Adrenal gland (tissue), 12 donors: Measurements from ENCODE around the gene TDRD7. TPM values are rescaled to one million over a fixed set of nuclear protein-coding genes. Genes with fewer than 3 reads are reported as not detected.

Source experiments
- DNase-seq, 7 donors: peaks; one replicate each; pipeline ENCODE4 v3.0.0-alpha.2; 2019 to 2020
- H3K27ac ChIP-seq, 5 donors: fragments of 200-600 bp; sonication (generic) in 4 of 5; 1 replicate in 3 of 5; 2 replicates in 2 of 5; pipeline versions ENCODE4 v1.5.1 to v1.8.0; 2016 to 2020; ENCODE audit warnings: mild to moderate bottlenecking in 1 of 5
- H3K27me3 ChIP-seq: fragments of 200-600 bp; 2 replicates; pipeline ENCODE4 v1.8.0; 2021
- H3K36me3 ChIP-seq, 2 donors: fragments of 200-600 bp; replicated peaks in 1 of 2; 1 replicate in 1 of 2; 2 replicates in 1 of 2; pipeline versions ENCODE4 v1.5.1 to v1.8.0; 2018 to 2022
- H3K4me1 ChIP-seq, 2 donors: fragments of 200-600 bp; replicated peaks in 1 of 2; 1 replicate in 1 of 2; 2 replicates in 1 of 2; pipeline versions ENCODE4 v1.5.1 to v1.8.0; 2018 to 2021
- H3K4me3 ChIP-seq, 4 donors: fragments of 200-600 bp; sonication (generic) in 3 of 4; one replicate each; pipeline ENCODE4 v1.5.1; 2016 to 2018
- H3K9me3 ChIP-seq, 3 donors: fragments of 200-600 bp; sonication (generic) in 1 of 3; replicated peaks in 1 of 3; 1 replicate in 2 of 3; 2 replicates in 1 of 3; pipeline versions ENCODE4 v1.5.1 to v1.8.0; 2016 to 2021
- POLR2A ChIP-seq, 2 donors: fragments of 450-650 bp; IDR thresholded peaks; one replicate each; pipeline ENCODE4 v1.6.1; 2017; ENCODE audit warnings: antibody characterized with exemption in 2 of 2, mild to moderate bottlenecking in 2 of 2, moderate library complexity in 1 of 2
- WGBS, 4 donors: extraction: QIAGEN DNeasy Blood & Tissue Kit in 2 of 4; methylation state at CpG; one replicate each; pipeline versions ENCODE4 v1.1.5 to v1.1.7; 2013 to 2017; 5-methylcytosine and 5-hydroxymethylcytosine counted together
- intact Hi-C, 2 donors: fragments of 100-400 bp; cut with DNase I; formaldehyde crosslinking; loops; one replicate each; pipeline versions ENCODE4 v1.14.1 to v1.15.0; 2022 to 2023
- polyA plus RNA-seq, 3 donors: library from polyadenylated mRNA; stranded (reverse); fragments of 200-250 nt in 2 of 3; fragments of 350-450 nt in 1 of 3; fragmentation: Illumina TruSeq in 1 of 3; extraction: RNeasy Lipid Tissue Mini Kit (QIAGEN cat#74804) in 1 of 3; gene quantifications; one replicate each; pipeline ENCODE4 v1.2.3, GENCODE V29; 2013 to 2014
- total RNA-seq, 9 donors: library from RNA; depleted of rRNA in 4 of 9; stranded (reverse); fragments of >200 nt in 4 of 9; fragments of 120-200 nt in 1 of 9; fragmentation: NEBNext Ultra II Directional in 1 of 9; extraction: Animal tissue kit (Norgen Biotek cat#: 25700) in 1 of 9; gene quantifications; one replicate each; pipeline versions ENCODE4 v1.1.0 to v1.2.4, GENCODE V29; 2013 to 2023
- TF ChIP-seq, protein P1 (sequence below), 6 experiments: fragments of 450-650 bp in 4 of 6; fragments of 200-600 bp in 2 of 6; sonication (generic) in 1 of 6; IDR thresholded peaks; 1 replicate in 5 of 6; 2 replicates in 1 of 6; pipeline versions ENCODE4 v1.5.1 to v1.8.0; 2016 to 2021; ENCODE audit warnings: antibody characterized with exemption in 6 of 6, mild to moderate bottlenecking in 2 of 6, moderate library complexity in 1 of 6
- donor health status: healthy with polysubstance abuse.
- donor health status: Bipolar disorder and iron deficiency.
- donor health status: DM: yes; HTN: yes; CAD: no.
- donor health status: DM: no; HTN: no; CAD: no.
- donor health status: DM: no; HTN: no; CAD: no.
- donor health status: DM: yes; HTN: yes; CAD: no.

Gene TDRD7
- total and polyA plus RNA-seq, 12 donors, result 5.2 to 13.3 (median 9.2) TPM

DNA sequence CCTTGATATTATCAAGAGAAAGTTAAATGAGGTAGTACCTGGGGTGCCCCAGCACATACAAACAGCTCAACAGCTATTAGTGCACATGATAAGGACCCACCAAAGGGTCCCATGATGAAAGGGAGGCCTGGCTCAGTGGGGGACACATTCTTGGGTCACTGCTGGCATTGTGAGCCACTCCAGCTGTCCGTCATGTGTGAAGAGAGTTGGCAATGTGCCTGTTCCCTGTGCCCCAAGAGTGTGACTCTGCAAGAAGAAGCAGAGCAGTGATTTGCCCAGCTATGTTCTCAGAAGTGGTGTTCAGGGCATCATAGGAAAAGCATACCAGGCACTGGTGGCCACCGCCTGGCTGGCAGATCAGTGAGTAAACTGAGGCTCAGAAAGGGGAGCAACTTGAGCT, 37.1 kb upstream of the TDRD7 start:
- no peak for TF ChIP-seq POLR2A (IDR thresholded peaks at IDR 0.05)
- TF ChIP-seq, protein P1, sequence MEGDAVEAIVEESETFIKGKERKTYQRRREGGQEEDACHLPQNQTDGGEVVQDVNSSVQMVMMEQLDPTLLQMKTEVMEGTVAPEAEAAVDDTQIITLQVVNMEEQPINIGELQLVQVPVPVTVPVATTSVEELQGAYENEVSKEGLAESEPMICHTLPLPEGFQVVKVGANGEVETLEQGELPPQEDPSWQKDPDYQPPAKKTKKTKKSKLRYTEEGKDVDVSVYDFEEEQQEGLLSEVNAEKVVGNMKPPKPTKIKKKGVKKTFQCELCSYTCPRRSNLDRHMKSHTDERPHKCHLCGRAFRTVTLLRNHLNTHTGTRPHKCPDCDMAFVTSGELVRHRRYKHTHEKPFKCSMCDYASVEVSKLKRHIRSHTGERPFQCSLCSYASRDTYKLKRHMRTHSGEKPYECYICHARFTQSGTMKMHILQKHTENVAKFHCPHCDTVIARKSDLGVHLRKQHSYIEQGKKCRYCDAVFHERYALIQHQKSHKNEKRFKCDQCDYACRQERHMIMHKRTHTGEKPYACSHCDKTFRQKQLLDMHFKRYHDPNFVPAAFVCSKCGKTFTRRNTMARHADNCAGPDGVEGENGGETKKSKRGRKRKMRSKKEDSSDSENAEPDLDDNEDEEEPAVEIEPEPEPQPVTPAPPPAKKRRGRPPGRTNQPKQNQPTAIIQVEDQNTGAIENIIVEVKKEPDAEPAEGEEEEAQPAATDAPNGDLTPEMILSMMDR (IDR thresholded peaks at IDR 0.05), result no peak
- H3K36me3 ChIP-seq, result peaks cover 0 to 12% of the 10 kb centered on the region in 2 donors
- H3K4me1 ChIP-seq, result no peaks in the 10 kb centered on the region
- H3K27ac ChIP-seq, result no peak overlapping the region
- 83 to 98% (median 93%) methylated on average over 2 of the region's 2 CpGs for WGBS, 4 donors
- DNase-seq, result no peak
- H3K9me3 ChIP-seq, result no peaks in the 10 kb centered on the region
- intact Hi-C loops, result no loop called here
- H3K4me3 ChIP-seq, result no peak overlapping the region
- no peaks in the 10 kb centered on the region for H3K27me3 ChIP-seq

- intact Hi-C loops, result no loop called here
- peaks cover 0 to 12% of the 10 kb centered on the region in 2 donors for H3K36me3 ChIP-seq
- 81 to 89% (median 86%) methylated on average over 6 of the region's 6 CpGs for WGBS, 4 donors
- H3K4me3 ChIP-seq, result no peak overlapping the region
- TF ChIP-seq POLR2A (IDR thresholded peaks at IDR 0.05), result no peak
- TF ChIP-seq, protein P1 (IDR thresholded peaks at IDR 0.05), result no peak
- DNase-seq, result no peak
- H3K27me3 ChIP-seq, result no peaks in the 10 kb centered on the region
- H3K4me1 ChIP-seq, result no peaks in the 10 kb centered on the region
- no peaks in the 10 kb centered on the region for H3K9me3 ChIP-seq
- no peak overlapping the region for H3K27ac ChIP-seq
Observed at GRCh38 chr9:97376902-97377301, 35.0 kb upstream of the TDRD7 start.

DNA sequence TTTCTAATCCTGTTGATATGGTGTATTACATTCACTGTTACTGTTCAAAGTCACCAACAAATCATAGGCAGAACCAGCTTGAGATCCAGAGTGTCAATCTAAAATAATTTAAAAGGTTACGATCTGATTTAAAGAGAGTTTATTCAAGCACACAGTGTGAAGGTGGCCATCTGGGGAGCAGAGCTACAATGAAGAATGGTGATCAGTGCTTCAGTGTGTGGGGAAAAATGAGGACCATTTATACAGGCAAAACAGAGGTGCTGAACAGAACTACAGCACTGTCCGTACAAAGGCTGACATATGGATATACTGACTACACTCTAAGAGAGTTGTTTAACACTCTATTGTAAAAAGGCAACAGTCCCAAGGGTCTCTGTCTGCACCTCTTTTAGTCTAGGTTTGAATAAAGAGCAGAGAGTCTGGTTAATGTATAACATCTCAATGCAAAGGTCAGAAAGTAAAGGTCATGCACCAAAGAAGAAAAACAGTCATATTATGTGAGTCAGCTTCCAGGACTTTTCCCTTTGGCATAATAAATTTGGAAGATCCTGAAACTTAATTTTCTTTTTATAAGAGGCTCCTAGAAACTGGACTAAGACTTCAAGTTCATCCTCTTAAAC, 29.7 kb upstream of the TDRD7 start:
- TF ChIP-seq, protein P1 (IDR thresholded peaks at IDR 0.05), result no peak
- TF ChIP-seq POLR2A (IDR thresholded peaks at IDR 0.05), result no peak
- H3K4me1 ChIP-seq, result no peaks in the 10 kb centered on the region
- DNase-seq, result no peak
- H3K36me3 ChIP-seq, result no peaks in the 10 kb centered on the region
- WGBS, 4 donors, result 66 to 92% (median 81%) methylated on average over 2 of the region's 2 CpGs
- H3K27me3 ChIP-seq, result no peaks in the 10 kb centered on the region
- H3K4me3 ChIP-seq, result no peak overlapping the region
- intact Hi-C loops, result no loop called here
- H3K27ac ChIP-seq, result no peak overlapping the region
- H3K9me3 ChIP-seq, result no peaks in the 10 kb centered on the region

DNA sequence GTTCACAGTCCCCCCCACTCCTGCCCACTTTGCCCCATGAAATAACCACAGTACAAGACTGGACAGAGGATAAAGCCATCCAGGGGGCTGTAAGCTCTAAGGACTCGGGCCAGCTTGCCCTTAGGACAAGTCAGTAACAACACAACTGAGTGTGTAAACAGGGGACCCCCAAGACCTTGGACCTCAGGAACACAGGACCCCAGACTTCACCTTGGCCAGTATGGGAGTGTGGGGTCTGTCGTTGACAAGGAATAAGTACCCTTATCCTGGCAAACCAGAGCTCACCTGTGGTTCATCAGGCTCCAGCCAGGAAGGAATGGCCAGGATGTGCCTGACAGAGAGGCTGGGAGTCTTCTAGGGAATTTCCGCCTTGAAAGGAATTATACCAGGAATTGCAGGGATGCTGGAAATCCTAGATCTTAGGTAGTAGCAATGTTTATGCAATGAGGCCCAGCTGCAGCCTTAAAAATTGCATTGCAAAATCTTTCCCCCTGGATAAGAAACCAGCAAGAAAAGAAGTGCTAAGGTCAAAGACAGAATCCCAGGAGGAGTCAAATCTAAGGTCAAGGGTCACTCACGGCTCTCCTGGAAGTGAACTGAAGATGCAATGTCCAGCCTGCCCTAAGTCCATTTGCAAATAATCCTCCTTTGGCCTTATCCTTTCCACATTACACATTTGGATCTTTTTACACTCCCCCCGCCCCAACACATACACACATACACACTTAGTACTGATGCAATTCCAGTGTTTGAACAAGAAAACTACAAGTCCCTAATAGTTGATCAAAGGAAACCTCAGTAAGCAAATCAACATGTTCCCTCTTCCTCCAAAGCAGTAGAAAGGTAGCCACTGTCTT, 27.3 kb upstream of the TDRD7 start:
- no peak overlapping the region for H3K4me3 ChIP-seq
- 57 to 72% (median 71%) methylated on average over 4 to 5 of the region's 5 CpGs for WGBS, 4 donors
- H3K4me1 ChIP-seq, result no peaks in the 10 kb centered on the region
- no peaks in the 10 kb centered on the region for H3K9me3 ChIP-seq
- no peak overlapping the region for H3K27ac ChIP-seq
- intact Hi-C loops, result no loop called here
- TF ChIP-seq, protein P1 (IDR thresholded peaks at IDR 0.05), result no peak
- no peak for TF ChIP-seq POLR2A (IDR thresholded peaks at IDR 0.05)
- H3K27me3 ChIP-seq, result no peaks in the 10 kb centered on the region
- no peak for DNase-seq
- H3K36me3 ChIP-seq, result no peaks in the 10 kb centered on the region
